ENCODE data around the gene KHSRP.

KHSRP gene

DNA sequence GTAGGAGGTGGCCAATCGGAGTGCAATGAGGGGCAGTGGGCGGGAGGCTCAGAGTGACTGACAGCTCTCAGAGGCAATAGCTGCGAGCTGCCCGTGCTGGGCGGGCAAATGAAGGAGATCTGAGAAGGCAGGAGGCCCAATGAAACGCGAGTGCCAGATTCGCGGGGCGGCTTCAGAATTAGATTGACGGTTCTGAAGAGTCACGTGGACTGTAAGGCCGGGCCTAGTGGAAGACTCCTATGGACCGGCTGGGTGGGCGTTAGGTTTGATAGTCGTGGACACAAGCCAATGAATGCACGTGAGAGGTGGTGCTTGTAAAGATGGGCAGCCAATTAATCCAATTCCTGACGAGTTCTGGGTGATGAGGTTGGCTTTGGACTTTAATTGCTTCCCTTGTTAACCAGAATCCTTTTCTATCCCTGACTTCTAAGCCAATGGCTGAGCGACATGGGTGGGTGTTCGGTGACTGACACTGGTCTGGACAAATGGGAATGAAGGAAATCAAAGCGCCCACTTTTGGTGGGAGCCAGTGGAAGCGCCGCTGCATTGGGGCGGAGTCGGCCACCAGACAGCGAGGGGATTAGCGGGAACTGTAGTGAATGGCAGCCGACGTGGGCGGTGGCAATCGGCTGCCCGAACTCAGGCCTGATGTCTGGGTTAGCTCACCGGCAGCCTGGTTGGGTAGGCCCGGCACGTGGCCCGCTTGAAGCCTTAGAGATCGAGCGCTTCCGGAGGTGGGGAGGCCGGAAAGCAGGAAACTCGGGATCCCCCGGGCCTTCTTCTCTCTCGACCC is 524 bp upstream of the KHSRP start:
- DNase-seq (ENCODE audit: low read depth) = peak; percentile 100
- H3K4me3 ChIP-seq (ENCODE audit: low read depth, low read length) = peak overlapping the region; percentile 24

DNA sequence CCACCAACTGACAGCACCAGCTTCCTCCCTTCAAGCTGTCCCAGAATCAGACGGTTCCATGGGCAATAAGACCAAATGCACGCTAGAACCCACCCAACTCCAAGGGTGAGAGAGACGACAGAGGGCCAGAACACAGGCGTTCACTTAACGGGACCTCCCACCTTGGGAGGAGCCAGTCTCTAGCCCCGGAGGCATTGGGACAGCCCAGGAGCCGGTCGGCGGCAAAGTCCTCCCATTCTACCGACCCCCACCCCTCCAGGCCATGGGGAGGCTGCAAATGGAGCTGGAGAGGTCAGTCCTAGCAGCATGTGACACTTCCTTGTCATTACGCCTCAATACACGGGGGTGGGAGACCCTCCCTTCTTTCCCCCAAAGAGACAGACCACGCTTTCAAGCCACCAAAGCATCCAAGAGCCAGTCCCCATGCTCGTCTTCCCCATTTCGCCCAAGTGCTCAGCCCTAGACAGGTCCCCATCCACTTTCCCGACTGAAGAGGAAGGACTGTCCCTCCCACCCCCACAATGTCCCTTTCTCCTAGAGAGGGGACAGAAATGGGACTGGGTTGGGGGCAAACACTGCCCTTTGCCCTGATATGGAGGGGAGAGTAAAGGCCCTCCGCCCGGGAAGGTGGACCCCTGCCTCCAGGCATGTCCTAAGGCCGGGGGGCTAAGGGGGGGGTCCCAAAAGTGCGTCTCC is 964 bp downstream of the KHSRP start:
- DNase-seq (ENCODE audit: low read depth) = peak; percentile 7
- H3K4me3 ChIP-seq (ENCODE audit: low read depth, low read length) = peak overlapping the region; percentile 71

GRCh38 chr19:6421075-6422014 is 3.3 kb downstream of the KHSRP start:
- H3K4me3 ChIP-seq (ENCODE audit: low read depth, low read length) = no peak overlapping the region
- DNase-seq (ENCODE audit: low read depth) = no peak

- no peak overlapping the region for H3K4me3 ChIP-seq (ENCODE audit: low read depth, low read length)
- DNase-seq (ENCODE audit: low read depth) = no peak
Observed at GRCh38 chr19:6418562-6418932, 6.1 kb downstream of the KHSRP start.

DNA sequence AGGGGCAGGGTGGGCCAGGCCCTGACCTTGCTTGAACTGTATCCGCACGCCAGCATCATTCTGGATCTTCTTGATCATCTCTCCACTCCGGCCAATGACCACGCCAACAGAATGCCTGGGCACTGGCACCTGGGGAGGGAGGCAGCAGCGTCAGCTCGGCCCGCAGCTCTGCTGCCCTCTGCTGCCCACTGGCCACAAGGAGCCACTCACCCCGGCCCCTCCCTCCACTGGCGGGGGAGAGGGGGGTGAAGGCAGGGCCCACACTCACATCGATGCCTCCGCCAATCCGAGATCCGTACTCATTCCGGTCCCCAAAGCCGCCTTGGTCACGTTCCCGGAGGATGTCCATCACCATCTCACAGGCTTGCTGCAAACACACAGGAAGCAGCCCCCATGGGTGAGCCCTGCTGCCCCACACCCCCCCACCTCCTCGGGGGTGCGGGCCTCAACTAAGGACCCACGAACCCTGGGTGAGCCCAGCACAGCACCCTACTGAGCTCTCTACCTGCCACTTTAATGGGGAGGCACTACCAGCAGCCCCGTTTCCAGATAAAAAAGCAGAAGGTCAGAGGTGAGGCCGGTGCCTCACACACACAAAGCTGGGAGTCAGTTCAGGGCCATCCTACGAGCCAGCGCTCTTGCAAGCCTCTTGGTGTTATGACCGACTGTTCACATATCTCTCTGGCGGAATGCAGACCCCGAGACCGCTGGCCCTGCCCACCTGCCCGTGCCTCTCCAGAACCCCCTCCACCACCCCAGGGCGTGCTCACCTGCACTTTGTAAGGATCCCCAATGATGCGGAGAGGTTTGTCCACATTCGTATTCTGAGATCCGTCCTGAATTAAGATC is 6.7 kb downstream of the KHSRP start:
- no peak overlapping the region for H3K4me3 ChIP-seq (ENCODE audit: low read depth, low read length)
- DNase-seq (ENCODE audit: low read depth) = peak; percentile 1

DNA sequence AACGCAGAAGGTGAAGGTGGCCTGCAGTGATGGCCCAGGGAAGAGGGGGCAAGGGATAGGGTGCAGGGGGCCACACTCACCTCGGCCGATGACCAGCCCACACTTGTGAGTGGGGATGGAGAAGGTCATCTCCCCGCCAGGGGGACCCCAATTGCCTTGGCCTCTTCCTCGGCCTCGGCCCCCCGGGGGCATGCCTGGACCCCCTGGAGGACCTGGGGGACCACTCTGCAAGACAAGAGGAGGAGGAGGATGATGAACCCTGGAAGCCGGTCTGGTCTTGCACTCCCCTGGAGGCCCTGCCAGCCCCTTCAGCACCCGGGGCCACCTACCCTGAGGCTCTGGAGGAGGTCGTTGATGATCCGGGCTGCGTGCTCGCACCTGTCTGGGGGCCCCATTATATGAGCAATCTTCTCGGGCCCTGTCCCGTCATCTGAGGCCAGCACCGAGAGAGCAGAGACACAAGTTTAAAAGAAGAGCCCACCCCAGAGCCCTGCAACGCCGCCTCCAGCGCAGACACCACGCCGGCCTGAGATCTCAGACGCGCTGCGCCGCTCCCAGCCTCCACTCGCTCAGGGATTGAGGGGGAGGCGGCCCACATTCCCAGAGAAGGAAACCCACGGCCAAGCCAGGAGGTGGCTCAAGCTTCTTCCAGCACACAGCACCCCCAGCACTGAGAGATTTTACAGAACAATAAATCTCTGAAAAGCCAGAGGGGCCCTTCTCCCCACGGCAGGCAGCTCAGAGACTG is 7.8 kb downstream of the KHSRP start:
- H3K4me3 ChIP-seq (ENCODE audit: low read depth, low read length) = no peak overlapping the region
- no peak for DNase-seq (ENCODE audit: low read depth)

GRCh38 chr19:6415591-6416190 is 8.9 kb downstream of the KHSRP start:
- no peak for DNase-seq (ENCODE audit: low read depth)
- H3K4me3 ChIP-seq (ENCODE audit: low read depth, low read length) = no peak overlapping the region

GRCh38 chr19:6414793-6415590 is 9.6 kb downstream of the KHSRP start:
- no peak for DNase-seq (ENCODE audit: low read depth)
- H3K4me3 ChIP-seq (ENCODE audit: low read depth, low read length) = no peak overlapping the region

- no peak for DNase-seq (ENCODE audit: low read depth)
- H3K4me3 ChIP-seq (ENCODE audit: low read depth, low read length) = no peak overlapping the region
Observed at GRCh38 chr19:6413721-6414643, 10.6 kb downstream of the KHSRP start.

DNA sequence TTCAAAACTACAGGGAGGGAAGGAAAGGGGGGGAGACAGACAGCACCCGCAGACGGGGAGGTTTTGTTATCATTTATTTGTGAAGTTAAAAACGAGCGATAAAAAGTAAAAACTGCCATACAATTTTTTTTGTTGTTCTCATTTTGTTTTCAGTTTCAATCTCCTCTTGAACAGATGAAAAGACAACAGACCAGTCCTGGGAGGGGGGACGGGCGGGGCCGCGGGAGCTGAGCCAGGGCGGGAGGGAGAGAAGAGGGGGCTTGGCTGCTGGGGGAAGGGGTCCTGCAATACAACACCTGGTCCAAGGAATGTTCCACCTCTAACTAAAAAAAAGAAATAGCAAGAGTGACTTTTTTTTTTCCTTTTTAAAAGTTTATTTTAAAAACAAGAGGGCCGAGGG is 11.3 kb downstream of the KHSRP start:
- no peak for DNase-seq (ENCODE audit: low read depth)
- H3K4me3 ChIP-seq (ENCODE audit: low read depth, low read length) = no peak overlapping the region

DNA sequence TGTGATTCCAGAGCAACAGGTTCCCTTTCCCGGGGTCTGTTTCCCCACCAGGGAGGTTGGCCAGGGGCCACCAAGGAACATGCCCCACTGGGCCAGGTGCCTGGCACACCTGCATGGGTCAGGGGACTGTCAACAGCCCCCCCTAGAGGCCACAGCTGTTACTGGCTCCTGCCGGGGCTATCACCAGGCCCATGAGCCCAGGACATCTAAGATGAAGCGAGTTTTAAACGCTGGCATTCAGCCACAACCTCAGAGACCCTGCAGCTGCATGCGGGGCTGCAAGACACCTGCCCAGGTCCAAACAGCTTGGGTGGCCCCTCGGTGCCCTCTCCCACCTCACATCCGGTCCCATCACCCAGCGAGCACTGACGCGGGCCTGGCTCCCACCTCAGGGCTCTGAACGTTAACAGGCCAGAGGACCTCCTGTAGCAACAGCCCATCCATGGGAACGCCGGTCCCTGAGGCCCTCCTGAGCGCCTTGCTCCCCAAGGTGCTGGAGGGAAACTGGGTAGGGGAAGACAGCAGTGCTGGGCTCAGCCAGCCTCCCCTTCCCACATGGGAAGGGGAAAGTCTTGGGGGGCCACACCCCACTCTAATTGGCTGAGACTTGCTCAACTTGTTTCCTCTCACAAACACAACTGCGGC is 12.0 kb downstream of the KHSRP start:
- no peak for DNase-seq (ENCODE audit: low read depth)
- H3K4me3 ChIP-seq (ENCODE audit: low read depth, low read length) = no peak overlapping the region

GRCh38 chr19:6412061-6412446 is 12.6 kb downstream of the KHSRP start:
- DNase-seq (ENCODE audit: low read depth) = no peak
- no peak overlapping the region for H3K4me3 ChIP-seq (ENCODE audit: low read depth, low read length)

DNA sequence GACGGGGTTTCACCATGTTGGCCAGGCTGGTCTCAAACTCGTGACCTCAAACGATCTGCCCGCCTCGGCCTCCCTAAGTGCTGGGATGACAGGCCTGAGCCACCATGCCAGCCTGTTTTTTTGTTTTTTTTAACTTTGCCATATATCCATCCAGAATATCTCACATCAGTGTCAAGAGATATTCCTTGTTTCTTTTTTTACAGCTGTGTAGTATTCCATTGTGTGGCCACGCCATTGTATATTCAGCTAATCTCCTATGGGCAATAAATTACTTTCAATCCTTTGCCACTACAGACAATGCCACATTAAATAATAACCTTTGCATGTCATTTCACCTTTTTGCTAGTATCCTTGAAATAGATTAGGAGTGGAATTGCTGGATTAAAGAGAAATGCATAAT is 15.3 kb downstream of the KHSRP start:
- no peak for DNase-seq (ENCODE audit: low read depth)
- H3K4me3 ChIP-seq (ENCODE audit: low read depth, low read length) = no peak overlapping the region

DNA sequence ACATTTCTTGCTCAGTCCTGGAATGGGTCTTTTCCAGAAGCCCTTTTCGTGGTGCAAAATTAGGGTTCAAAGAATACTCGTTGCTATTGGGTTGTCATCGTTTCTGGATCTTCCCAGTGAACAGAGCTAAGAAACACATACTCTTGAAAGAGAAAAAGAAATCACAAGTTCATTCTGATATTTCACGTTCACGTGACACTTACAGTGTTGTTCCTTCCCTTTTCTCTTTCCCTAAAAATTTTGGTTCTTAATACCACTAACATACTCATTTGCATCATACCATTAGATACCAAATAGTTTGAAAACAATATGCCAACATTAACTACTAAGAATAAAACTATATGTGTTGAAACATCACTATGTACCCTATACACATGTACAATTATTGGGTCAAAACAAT is 18.2 kb downstream of the KHSRP start:
- DNase-seq (ENCODE audit: low read depth) = no peak
- H3K4me3 ChIP-seq (ENCODE audit: low read depth, low read length) = no peak overlapping the region

GRCh38 chr19:6402837-6403608 is 21.6 kb downstream of the KHSRP start:
- DNase-seq (ENCODE audit: low read depth) = peak; percentile 60
- no peak overlapping the region for H3K4me3 ChIP-seq (ENCODE audit: low read depth, low read length)

Data from skeletal muscle cell (primary cell).